ENCODE measurements around the gene NDUFA13. TPM values are rescaled to one million over a fixed set of nuclear protein-coding genes. Genes with fewer than 3 reads are reported as not detected.

NDUFA13 gene
- total RNA-seq, 1 donor from 2014 or later: 278 TPM

DNA sequence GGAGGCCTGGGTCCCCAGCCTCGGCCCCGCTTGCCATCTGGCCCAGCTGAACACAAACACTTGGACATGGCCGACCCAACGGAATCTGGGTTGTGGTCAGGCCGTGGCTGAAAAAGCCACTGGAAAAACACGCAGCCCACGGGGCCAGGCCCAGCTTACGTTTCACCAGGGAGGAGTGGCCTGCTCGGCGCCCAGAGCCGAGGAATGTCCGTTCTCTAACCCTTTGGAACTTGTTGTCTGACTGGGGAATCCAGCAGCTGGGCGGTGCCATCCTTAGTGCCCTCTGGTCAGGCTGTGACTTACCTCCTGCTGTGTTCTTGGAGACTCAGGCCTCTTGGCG lies 35.8 kb downstream of the NDUFA13 start:
- Mint-ChIP-seq H3K27me3 (ENCODE audit: unreplicated experiment) (peaks cover 6% of the 10 kb centered on the region), H3K4me3 (ENCODE audit: unreplicated experiment) (no peak overlapping the region), H3K27ac (ENCODE audit: unreplicated experiment) (no peak overlapping the region), H3K9me3 (ENCODE audit: unreplicated experiment) (no peaks in the 10 kb centered on the region), H3K4me1 (ENCODE audit: unreplicated experiment) (no peaks in the 10 kb centered on the region), H3K36me3 (ENCODE audit: low read depth, unreplicated experiment) (peaks cover 4% of the 10 kb centered on the region)
- DNase-seq (ENCODE audit: low spot score): no peak
- TF ChIP-seq, protein P1, sequence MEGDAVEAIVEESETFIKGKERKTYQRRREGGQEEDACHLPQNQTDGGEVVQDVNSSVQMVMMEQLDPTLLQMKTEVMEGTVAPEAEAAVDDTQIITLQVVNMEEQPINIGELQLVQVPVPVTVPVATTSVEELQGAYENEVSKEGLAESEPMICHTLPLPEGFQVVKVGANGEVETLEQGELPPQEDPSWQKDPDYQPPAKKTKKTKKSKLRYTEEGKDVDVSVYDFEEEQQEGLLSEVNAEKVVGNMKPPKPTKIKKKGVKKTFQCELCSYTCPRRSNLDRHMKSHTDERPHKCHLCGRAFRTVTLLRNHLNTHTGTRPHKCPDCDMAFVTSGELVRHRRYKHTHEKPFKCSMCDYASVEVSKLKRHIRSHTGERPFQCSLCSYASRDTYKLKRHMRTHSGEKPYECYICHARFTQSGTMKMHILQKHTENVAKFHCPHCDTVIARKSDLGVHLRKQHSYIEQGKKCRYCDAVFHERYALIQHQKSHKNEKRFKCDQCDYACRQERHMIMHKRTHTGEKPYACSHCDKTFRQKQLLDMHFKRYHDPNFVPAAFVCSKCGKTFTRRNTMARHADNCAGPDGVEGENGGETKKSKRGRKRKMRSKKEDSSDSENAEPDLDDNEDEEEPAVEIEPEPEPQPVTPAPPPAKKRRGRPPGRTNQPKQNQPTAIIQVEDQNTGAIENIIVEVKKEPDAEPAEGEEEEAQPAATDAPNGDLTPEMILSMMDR (IDR thresholded peaks at IDR 0.05; ENCODE audit: unreplicated experiment): no peak

DNA sequence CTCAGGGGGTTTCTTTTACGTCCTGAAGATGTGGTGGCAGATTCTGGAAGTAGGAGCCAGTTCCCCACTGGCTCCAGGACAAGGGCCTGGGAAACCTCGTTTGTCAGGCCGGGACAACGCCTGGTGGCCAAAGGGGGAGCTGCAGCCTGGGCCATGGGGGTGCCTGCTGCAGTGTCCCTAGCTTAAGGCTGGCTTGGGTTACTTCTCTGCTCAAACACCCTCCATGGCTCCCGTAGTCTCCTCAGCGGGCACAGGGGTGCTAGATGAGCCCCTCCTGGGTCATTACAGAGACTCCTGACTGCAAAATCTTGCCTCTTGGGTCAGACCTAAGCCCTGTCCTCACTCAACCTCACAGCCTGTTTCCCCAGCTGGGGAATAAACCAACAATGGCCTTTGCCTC lies 36.8 kb downstream of the NDUFA13 start:
- no peak overlapping the region for H3K27ac Mint-ChIP-seq (ENCODE audit: unreplicated experiment)
- no peaks in the 10 kb centered on the region for H3K4me1 Mint-ChIP-seq (ENCODE audit: unreplicated experiment)
- no peak overlapping the region for H3K4me3 Mint-ChIP-seq (ENCODE audit: unreplicated experiment)
- DNase-seq (ENCODE audit: low spot score): peak; percentile 77
- peaks cover 4% of the 10 kb centered on the region for H3K36me3 Mint-ChIP-seq (ENCODE audit: low read depth, unreplicated experiment)
- H3K9me3 Mint-ChIP-seq (ENCODE audit: unreplicated experiment): no peaks in the 10 kb centered on the region
- TF ChIP-seq, protein P1 (IDR thresholded peaks at IDR 0.05; ENCODE audit: unreplicated experiment): peak; percentile 76
- peaks cover 6% of the 10 kb centered on the region for H3K27me3 Mint-ChIP-seq (ENCODE audit: unreplicated experiment)

DNA sequence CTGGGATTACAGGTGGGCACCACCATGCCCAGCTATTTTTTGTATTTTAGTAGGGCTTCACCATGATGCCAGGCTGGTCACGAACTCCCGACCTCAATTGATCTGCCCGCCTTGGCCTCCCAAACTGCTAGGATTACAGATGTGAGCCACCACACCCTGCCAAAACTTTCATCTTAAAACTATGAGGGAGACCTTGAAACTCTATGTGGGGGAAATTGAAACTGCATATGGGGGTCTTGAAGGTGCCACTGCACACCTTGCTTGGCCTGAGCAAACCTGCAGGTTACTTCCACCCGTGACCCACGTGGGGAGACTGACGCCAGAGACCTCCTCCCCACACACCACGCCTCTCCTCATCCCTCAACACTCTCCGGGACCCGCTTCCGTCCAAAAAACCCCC lies 37.6 kb downstream of the NDUFA13 start:
- Mint-ChIP-seq H3K27me3 (ENCODE audit: unreplicated experiment) (peaks cover 12% of the 10 kb centered on the region), H3K4me1 (ENCODE audit: unreplicated experiment) (no peaks in the 10 kb centered on the region), H3K36me3 (ENCODE audit: low read depth, unreplicated experiment) (peaks cover 4% of the 10 kb centered on the region), H3K4me3 (ENCODE audit: unreplicated experiment) (no peak overlapping the region), H3K9me3 (ENCODE audit: unreplicated experiment) (no peaks in the 10 kb centered on the region), H3K27ac (ENCODE audit: unreplicated experiment) (no peak overlapping the region)
- TF ChIP-seq, protein P1 (IDR thresholded peaks at IDR 0.05; ENCODE audit: unreplicated experiment): no peak
- no peak for DNase-seq (ENCODE audit: low spot score)

DNA sequence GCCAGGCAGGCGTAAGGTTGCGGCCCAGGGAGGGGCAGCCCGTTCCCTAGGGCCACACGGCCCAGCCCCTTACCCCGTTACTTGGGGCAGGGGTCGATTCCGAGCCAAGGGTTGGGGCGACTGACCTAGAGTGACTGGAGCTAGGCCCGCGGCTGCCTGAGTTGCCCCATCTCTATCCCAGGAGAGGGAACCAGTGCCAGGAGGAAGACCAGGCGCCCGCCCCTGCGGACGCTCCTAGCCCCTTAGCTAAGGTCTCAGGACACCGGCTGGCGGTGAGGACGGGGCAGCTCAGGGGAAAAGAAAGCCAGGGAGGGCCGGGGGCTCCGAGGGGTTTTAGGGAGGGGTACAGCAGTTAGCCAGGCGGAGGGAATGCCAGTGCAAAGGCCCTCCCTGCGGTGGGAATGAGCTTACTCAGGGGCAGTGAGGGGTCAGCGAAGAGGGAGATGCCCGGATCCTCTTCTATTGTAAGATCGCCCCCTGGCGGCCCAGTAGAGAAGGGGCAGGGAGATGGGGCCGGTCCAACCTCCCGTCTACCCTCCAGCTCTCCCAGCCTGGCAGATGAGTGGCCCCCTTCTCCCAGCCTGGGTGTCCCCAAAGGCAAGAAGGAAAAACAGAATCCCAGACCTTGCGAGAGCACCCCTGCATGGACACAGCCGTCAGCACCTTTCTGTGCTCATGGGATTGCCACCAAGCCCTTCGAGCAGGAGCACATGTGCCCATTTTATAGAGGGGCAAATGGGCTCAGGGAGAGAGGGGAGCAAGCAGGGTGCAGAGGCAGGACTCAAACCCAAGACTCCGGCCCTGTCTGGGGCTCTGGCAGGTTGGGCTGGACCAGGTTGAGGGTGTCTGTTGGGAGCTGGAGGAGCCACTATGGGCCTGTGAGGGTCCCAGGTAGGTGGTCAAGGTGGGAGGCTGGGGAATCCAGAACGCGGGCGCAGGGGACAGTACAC lies 38.3 kb downstream of the NDUFA13 start:
- H3K4me1 Mint-ChIP-seq (ENCODE audit: unreplicated experiment): no peaks in the 10 kb centered on the region
- peaks cover 12% of the 10 kb centered on the region for H3K27me3 Mint-ChIP-seq (ENCODE audit: unreplicated experiment)
- TF ChIP-seq, protein P1 (IDR thresholded peaks at IDR 0.05; ENCODE audit: unreplicated experiment): peak; percentile 85
- peak; percentile 68 for DNase-seq (ENCODE audit: low spot score)
- no peak overlapping the region for H3K4me3 Mint-ChIP-seq (ENCODE audit: unreplicated experiment)
- no peak overlapping the region for H3K27ac Mint-ChIP-seq (ENCODE audit: unreplicated experiment)
- no peaks in the 10 kb centered on the region for H3K36me3 Mint-ChIP-seq (ENCODE audit: low read depth, unreplicated experiment)
- H3K9me3 Mint-ChIP-seq (ENCODE audit: unreplicated experiment): no peaks in the 10 kb centered on the region

DNA sequence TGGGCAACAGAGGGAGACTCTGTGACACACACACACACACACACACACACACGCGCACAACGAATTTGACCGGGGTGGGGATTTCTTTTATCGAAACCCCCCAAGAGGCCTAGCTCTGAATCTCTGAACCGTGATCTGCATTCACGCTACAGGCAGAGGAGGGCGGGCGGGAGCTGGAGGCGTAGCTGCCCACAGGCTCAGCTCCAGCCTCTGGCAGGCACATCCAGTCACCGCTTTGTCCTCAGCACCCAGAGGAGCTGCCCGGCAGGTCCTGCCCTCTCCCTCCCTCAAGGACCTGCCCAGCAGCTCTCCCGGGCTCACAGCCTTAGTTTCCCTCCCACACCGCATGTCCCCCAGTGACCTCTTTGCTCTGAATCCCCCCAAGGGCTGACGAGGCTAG lies 42.0 kb downstream of the NDUFA13 start:
- no peaks in the 10 kb centered on the region for H3K36me3 Mint-ChIP-seq (ENCODE audit: low read depth, unreplicated experiment)
- H3K27ac Mint-ChIP-seq (ENCODE audit: unreplicated experiment): no peak overlapping the region
- peaks cover 13% of the 10 kb centered on the region for H3K27me3 Mint-ChIP-seq (ENCODE audit: unreplicated experiment)
- TF ChIP-seq, protein P1 (IDR thresholded peaks at IDR 0.05; ENCODE audit: unreplicated experiment): no peak
- no peaks in the 10 kb centered on the region for H3K9me3 Mint-ChIP-seq (ENCODE audit: unreplicated experiment)
- no peak for DNase-seq (ENCODE audit: low spot score)
- H3K4me1 Mint-ChIP-seq (ENCODE audit: unreplicated experiment): peaks cover 5% of the 10 kb centered on the region
- no peak overlapping the region for H3K4me3 Mint-ChIP-seq (ENCODE audit: unreplicated experiment)

Data from endothelial cell (in vitro differentiated cells).